ENCODE measurements around the gene ANXA5. TPM values are rescaled to one million over a fixed set of nuclear protein-coding genes. Genes with fewer than 3 reads are reported as not detected.

Gene ANXA5
- total and polyA plus RNA-seq, 4 donors = 71.0 to 131 (median 87.0) TPM

- Histone ChIP-seq H3K27me3 (ENCODE audit: control insufficient read depth in 4 of 4, insufficient read depth in 4 of 4, low read length in 3 of 4) (no peaks in the 10 kb centered on the region), H3K4me3 (ENCODE audit: low read depth in 1 of 3, low read length in 3 of 3) (no peak overlapping the region), H3K36me3 (ENCODE audit: control insufficient read depth in 4 of 4, insufficient read depth in 3 of 4, low read depth in 1 of 4, low read length in 3 of 4) (no peaks in the 10 kb centered on the region), H3K27ac (ENCODE audit: low read depth in 1 of 2, low read length in 2 of 2) (no peak overlapping the region), H3K9me3 (ENCODE audit: control insufficient read depth in 4 of 4, low read length in 3 of 4) (no peaks in the 10 kb centered on the region), H3K9ac (ENCODE audit: low read depth in 1 of 2, low read length in 2 of 2) (no peak overlapping the region), H3K4me1 (ENCODE audit: control insufficient read depth in 4 of 4, insufficient read depth in 4 of 4, low read length in 3 of 4) (no peaks in the 10 kb centered on the region)
- TF ChIP-seq NR2F2 (IDR thresholded peaks at IDR 0.05) (no peak), FOXA2 (IDR thresholded peaks at IDR 0.05) (no peak), RXRA (IDR thresholded peaks at IDR 0.05) (no peak), YY1 (IDR thresholded peaks at IDR 0.05) (no peak), HNF4A (conservative IDR thresholded peaks at IDR 0.05) (no peak), CTCF (IDR thresholded peaks at IDR 0.05; ENCODE audit: low read depth, low read length, missing input control) (no peak), RAD21 (IDR thresholded peaks at IDR 0.05) (no peak), TAF1 (conservative IDR thresholded peaks at IDR 0.05) (no peak), EGR1 (IDR thresholded peaks at IDR 0.05; ENCODE audit: low read depth in 2 of 2) (no peak), ATF3 (IDR thresholded peaks at IDR 0.05) (no peak), FOXA1 (IDR thresholded peaks at IDR 0.05) (no peak), GABPA (IDR thresholded peaks at IDR 0.05 in 1 of 2, conservative IDR thresholded peaks at IDR 0.05 in 1 of 2) (no peak), ZBTB33 (IDR thresholded peaks at IDR 0.05) (no peak)
- WGBS = 69% methylated on average over 2 of the region's 2 CpGs
- DNase-seq (ENCODE audit: low spot score) = no peak
Measured at GRCh38 chr4:121738780-121739535, 42.2 kb upstream of the ANXA5 start.

- no peak for DNase-seq (ENCODE audit: low spot score)
- H3K36me3 ChIP-seq (ENCODE audit: control insufficient read depth in 4 of 4, insufficient read depth in 3 of 4, low read depth in 1 of 4, low read length in 3 of 4) = no peaks in the 10 kb centered on the region
- no peak overlapping the region for H3K27ac ChIP-seq (ENCODE audit: low read depth in 1 of 2, low read length in 2 of 2)
- H3K27me3 ChIP-seq (ENCODE audit: control insufficient read depth in 4 of 4, insufficient read depth in 4 of 4, low read length in 3 of 4) = no peaks in the 10 kb centered on the region
- 73% methylated on average over 10 of the region's 10 CpGs for WGBS
- no peaks in the 10 kb centered on the region for H3K9me3 ChIP-seq (ENCODE audit: control insufficient read depth in 4 of 4, low read length in 3 of 4)
- H3K4me1 ChIP-seq (ENCODE audit: control insufficient read depth in 4 of 4, insufficient read depth in 4 of 4, low read length in 3 of 4) = no peaks in the 10 kb centered on the region
- TF ChIP-seq JUND (IDR thresholded peaks at IDR 0.05) = no peak
- no peak for TF ChIP-seq HNF4G (IDR thresholded peaks at IDR 0.05)
- no peak for TF ChIP-seq EGR1 (IDR thresholded peaks at IDR 0.05; ENCODE audit: low read depth in 2 of 2)
- TF ChIP-seq HNF4A (conservative IDR thresholded peaks at IDR 0.05) = no peak
- no peak for TF ChIP-seq MAX (IDR thresholded peaks at IDR 0.05)
- no peak for TF ChIP-seq YY1 (IDR thresholded peaks at IDR 0.05)
- no peak for TF ChIP-seq NR2F2 (IDR thresholded peaks at IDR 0.05)
- H3K9ac ChIP-seq (ENCODE audit: low read depth in 1 of 2, low read length in 2 of 2) = no peak overlapping the region
- H3K4me3 ChIP-seq (ENCODE audit: low read depth in 1 of 3, low read length in 3 of 3) = no peak overlapping the region
Measured at GRCh38 chr4:121737846-121738554, 41.2 kb upstream of the ANXA5 start.
